HG03064 (cell line): ENCODE measurements around the gene ATXN1L.
A peak's percentile ranks its signal among the peaks of the same experiment; 100 is the strongest.
"Not testable (repeated sequence)": the region's sequence is repeated elsewhere in the genome, so short reads cannot be mapped to it uniquely, and the experiment has no call there.

ENCODE experiments used
- ATAC-seq: cut with Tn5 transposase; IDR thresholded peaks from one replicate; pipeline ENCODE4 v1.9.1; 2021; ENCODE audit warnings: low read depth; ENCODE audit not compliant: unreplicated experiment

ATXN1L gene

GRCh38 chr16:71889147-71889546, 43.4 kb downstream of the ATXN1L start:
- ATAC-seq: no peak

GRCh38 chr16:71893888-71894228, 48.1 kb downstream of the ATXN1L start:
- no peak for ATAC-seq

GRCh38 chr16:71894229-71894920, 48.6 kb downstream of the ATXN1L start:
- ATAC-seq: no peak

GRCh38 chr16:71894921-71895678, 49.3 kb downstream of the ATXN1L start, which contains the start of gene IST1:
IST1 (plus strand) TSS chr16:71895531; CDS start chr16:71915641, 20,110 bp downstream.
- peak; percentile 74 for ATAC-seq

GRCh38 chr16:71895679-71896365, 50.0 kb downstream of the ATXN1L start:
- ATAC-seq: peak; percentile 12

GRCh38 chr16:71896764-71897368, 51.1 kb downstream of the ATXN1L start:
- ATAC-seq: no peak

GRCh38 chr16:71899171-71899570, 53.4 kb downstream of the ATXN1L start:
- ATAC-seq: no peak

GRCh38 chr16:71902656-71903365, 57.0 kb downstream of the ATXN1L start:
- no peak for ATAC-seq

- no peak for ATAC-seq
Observed at GRCh38 chr16:71903608-71904007, 57.8 kb downstream of the ATXN1L start.

- no peak for ATAC-seq
Observed at GRCh38 chr16:71904239-71904638, 58.5 kb downstream of the ATXN1L start.

GRCh38 chr16:71905765-71906164, 60.0 kb downstream of the ATXN1L start:
- ATAC-seq: not testable (repeated sequence)
